ENCODE measurements around the gene ZNF107. TPM values are rescaled to one million over a fixed set of nuclear protein-coding genes. Genes with fewer than 3 reads are reported as not detected.
"Not testable (repeated sequence)": the region's sequence is repeated elsewhere in the genome, so short reads cannot be mapped to it uniquely, and the experiment has no call there.

ZNF107 gene
- total RNA-seq, 1 experiment from 2014 or later, result 3.6 TPM

DNA sequence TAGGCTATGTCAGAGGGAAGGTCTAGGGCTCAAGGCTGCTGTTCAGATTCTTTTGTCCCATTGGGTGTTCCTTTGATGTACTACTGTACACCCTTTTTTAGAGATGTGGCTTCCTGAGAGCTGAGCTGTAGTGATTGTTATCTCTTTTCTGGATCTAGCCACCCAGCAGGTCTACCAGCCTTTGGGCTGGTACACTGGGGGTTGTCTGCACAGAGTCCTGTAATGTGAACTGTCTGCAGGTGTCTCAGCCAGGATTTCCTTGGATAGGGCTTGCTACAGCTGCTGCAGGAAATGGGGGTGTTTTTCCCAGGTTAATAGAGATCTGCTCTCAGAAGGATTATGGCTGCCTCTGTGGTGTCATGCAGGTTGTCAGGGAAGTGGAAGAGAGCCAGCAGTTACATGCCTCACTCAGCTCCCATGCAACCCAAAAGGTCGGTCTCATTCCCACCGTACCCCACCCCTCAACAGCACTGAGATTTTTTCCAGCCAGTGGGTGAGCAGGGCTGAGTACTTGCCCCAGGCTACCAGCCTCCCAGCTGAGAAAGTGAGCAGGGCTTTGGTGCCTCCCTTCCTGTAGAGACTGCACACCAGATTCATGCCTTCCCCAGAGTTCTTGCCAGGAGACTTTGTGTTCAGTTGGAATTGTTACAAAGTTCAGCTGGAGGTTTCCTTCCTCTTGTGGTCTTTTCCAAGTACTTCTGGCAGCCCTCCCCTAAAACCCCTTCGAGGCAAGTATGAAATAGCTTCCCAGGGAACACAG is 63.3 kb downstream of the ZNF107 start:
- DNase-seq (ENCODE audit: extremely low read depth, low read depth), result no peak

DNA sequence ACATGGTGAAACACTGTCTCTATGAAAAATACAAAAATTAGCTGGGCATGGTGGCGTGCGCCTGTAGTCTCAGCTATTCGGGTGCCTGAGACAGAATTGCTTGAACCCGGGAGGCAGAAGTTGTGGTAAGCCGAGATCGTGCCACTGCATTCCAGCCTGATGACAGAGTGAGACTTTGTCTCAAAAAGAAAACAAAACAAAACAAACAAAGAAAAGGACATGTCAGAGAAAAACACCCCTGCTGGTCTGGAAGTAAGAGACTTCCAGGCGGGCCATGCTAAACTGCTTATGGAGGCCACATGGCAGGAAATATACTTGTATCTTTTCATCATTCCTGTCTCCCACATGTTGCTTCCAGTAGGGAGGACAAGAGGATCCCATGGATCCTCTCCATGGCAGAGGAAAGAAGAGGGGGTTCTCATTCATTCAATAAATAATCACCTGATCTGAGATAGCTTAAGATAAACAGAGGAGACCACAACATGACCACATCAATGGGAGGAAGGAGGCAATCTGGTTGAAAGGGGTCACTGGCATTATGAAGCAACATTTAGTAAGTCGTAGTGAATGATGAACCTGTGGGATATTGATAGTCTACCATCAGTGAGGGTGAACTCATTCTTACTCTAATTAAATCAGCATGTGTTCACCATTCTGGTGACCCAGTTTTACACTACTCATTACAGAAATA is 67.8 kb downstream of the ZNF107 start:
- DNase-seq (ENCODE audit: extremely low read depth, low read depth), result no peak

DNA sequence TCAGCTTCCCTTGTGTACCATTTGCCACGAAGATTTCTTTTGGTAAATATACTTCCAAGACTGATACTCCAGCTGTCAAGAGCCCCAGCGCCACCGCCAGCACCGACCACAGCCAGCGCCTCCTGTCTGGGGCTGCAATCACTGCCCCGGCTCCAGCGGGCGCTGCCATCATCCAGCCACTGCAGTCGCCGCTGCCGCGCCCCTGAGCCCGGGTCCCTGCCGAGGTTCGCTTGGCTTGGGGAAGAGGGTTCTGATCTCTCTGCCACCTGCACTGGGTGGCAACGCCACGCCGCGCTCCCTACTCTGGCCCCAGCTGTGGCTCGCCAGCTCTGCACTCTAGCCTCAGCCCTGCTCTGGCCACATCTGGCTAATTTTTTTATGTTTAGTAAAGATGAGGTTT is 70.6 kb downstream of the ZNF107 start:
- no peak for DNase-seq (ENCODE audit: extremely low read depth, low read depth)

GRCh38 chr7:64738403-64738802 is 72.5 kb downstream of the ZNF107 start:
- not testable (repeated sequence) for DNase-seq (ENCODE audit: extremely low read depth, low read depth)

DNA sequence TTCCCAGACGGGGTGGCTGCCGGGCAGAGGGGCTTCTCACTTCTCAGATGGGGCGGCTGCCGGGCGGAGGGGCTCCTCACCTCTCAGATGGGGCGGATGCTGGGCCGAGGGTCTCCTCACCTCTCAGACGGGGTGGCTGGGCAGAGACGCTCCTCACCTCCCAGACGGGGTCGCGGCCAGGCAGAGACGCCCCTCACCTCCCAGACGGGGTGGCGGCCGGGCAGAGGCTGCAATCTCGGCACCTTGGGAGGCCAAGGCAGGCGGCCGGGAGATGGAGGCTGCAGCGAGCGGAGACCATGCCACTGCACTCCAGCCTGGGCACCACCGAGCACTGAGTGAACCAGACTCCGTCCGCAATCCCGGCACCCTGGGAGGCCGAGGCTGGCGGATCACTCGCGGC is 73.0 kb downstream of the ZNF107 start:
- not testable (repeated sequence) for DNase-seq (ENCODE audit: extremely low read depth, low read depth)

DNA sequence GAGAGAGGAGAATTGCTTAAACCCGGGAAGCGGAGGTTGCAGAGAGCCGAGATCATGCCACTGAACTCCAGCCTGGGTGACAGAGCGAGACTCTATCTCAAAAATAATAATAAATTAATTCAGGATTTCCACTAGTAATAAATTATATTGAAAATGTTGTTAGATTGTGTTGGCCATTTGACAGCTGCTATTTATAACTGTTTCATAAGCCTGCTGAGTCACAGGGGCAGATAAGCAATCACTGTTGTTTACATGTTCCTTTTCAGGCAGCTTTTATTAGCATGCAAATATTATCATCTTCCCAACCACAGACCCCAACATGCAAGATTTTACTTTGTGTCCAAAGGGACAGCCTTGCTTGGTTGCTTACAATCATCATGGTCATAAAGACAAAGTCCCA is 78.7 kb downstream of the ZNF107 start:
- no peak for DNase-seq (ENCODE audit: extremely low read depth, low read depth)

DNA sequence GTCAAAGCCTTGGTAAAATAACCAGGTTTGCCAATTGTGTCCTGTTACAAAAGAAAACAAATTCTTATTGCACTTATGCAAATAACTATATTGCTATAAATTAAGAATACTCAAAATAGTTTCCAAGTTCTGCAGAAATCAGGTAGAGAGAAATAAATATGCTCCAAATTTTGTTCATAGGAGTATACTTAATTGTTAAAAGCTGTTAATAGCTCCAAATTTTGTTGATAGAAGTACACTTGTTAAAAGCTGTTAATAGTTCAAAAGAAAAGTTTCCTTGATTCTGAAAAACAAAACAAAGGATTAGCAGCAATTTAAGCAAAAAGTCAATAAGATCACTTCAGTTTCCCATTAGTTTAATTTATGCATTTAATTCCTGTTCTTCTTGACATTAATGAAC is 81.9 kb downstream of the ZNF107 start:
- no peak for DNase-seq (ENCODE audit: extremely low read depth, low read depth)

GRCh38 chr7:64753032-64753431 is 87.1 kb downstream of the ZNF107 start:
- no peak for DNase-seq (ENCODE audit: extremely low read depth, low read depth)

DNA sequence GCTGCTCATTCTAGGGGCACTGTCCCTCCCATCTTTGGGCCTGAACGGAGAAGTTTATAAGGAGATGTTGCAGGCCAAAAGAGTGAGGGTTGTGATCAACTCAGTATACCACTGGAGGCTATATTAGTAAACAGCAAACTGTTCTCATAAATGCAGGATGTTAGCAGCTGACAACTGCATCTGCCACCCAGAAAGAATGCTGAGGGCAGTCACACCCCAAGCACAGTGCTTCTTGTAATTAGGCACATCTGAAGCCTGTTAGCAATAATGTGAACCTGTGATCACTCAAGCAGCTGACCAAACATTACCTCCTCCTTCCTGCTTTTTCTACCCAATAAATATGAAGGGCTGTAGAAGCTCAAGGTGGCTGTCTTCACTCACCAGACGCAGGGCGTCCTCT is 89.9 kb downstream of the ZNF107 start:
- no peak for DNase-seq (ENCODE audit: extremely low read depth, low read depth)

- DNase-seq (ENCODE audit: extremely low read depth, low read depth), result no peak
Observed at GRCh38 chr7:64758151-64758550, 92.2 kb downstream of the ZNF107 start.

Small RNA genes within 50 kb of the gene (small RNA-seq; reads per million reads assigned to genes)
- 0 reads per million in 2 experiments for gene MIR6839

Other genes with a start within 250 kb of the ZNF107 start
- 3.1 and 5.8 TPM in 2 replicates for gene ZNF680, start 103.1 kb upstream of the ZNF107 start, total RNA-seq (2014; rRNA removed; shearing (Covaris generic))
- gene ZNF138, start 128.3 kb downstream of the ZNF107 start, total RNA-seq (2014; rRNA removed; shearing (Covaris generic)), result 3.7 and 6.6 TPM in 2 replicates
- gene ZNF273, start 237.1 kb downstream of the ZNF107 start, total RNA-seq (2014; rRNA removed; shearing (Covaris generic)), result 8.2 and 8.7 TPM in 2 replicates

Data from NCI-H460 (cell line).